Amniotic stem cell (primary cell): Measurements from ENCODE around the gene FBXL13.
A peak's percentile ranks its signal among the peaks of the same experiment; 100 is the strongest.
"Not testable (repeated sequence)": the region's sequence is repeated elsewhere in the genome, so short reads cannot be mapped to it uniquely, and the experiment has no call there.

ENCODE experiments used
- DNase-seq: peaks from one replicate; lab custom pipeline; 2025; lab: John Stamatoyannopoulos, UW

Gene FBXL13

DNA sequence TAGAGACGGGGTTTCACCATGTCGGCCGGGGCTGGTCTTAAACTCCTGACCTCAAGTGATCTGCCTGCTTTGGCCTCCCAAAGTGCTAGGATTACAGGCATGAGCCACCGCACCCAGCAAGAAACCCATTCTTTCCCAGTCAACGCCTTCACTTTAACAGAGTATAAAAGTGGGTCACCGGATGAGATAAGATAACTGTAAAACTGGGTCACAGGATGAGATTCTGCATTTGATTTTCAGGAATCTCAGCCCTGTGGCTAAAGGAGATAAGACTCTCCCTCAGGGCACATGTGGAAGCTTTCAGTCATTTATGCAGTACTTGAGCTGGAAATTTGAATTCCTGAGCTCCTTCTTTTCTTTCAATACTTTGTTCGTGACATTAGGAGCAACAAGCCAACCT, 91.0 kb downstream of the FBXL13 start:
- DNase-seq = no peak

GRCh38 chr7:102982235-102982634, 92.4 kb downstream of the FBXL13 start:
- no peak for DNase-seq

- DNase-seq = no peak
Observed at GRCh38 chr7:102981451-102981850, 93.1 kb downstream of the FBXL13 start.

GRCh38 chr7:102979670-102980069, 94.9 kb downstream of the FBXL13 start:
- DNase-seq = no peak

GRCh38 chr7:102978284-102978683, 96.3 kb downstream of the FBXL13 start:
- DNase-seq = peak; percentile 18

- DNase-seq = not testable (repeated sequence)
Observed at GRCh38 chr7:102977586-102977985, 97.0 kb downstream of the FBXL13 start.

DNA sequence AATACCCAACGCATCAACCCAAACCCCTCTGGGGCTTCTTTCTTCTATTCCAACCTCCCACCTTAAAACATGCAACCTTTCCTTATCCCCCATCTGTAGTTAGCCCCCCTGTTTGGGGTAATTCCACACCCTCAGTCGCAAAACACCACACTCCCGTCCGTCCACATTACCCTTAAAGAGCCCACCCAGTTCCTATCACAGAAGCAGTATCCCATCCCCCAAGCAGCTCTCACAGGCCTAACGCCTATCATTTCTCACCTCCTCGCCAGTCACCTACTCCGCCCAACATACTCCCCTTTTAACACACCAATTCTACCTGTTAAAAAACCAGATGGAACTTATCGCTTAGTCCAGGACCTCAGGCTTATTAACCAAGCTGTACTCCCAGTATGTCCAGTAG, 98.1 kb downstream of the FBXL13 start:
- no peak for DNase-seq

- no peak for DNase-seq
Observed at GRCh38 chr7:102975854-102976253, 98.7 kb downstream of the FBXL13 start.

DNA sequence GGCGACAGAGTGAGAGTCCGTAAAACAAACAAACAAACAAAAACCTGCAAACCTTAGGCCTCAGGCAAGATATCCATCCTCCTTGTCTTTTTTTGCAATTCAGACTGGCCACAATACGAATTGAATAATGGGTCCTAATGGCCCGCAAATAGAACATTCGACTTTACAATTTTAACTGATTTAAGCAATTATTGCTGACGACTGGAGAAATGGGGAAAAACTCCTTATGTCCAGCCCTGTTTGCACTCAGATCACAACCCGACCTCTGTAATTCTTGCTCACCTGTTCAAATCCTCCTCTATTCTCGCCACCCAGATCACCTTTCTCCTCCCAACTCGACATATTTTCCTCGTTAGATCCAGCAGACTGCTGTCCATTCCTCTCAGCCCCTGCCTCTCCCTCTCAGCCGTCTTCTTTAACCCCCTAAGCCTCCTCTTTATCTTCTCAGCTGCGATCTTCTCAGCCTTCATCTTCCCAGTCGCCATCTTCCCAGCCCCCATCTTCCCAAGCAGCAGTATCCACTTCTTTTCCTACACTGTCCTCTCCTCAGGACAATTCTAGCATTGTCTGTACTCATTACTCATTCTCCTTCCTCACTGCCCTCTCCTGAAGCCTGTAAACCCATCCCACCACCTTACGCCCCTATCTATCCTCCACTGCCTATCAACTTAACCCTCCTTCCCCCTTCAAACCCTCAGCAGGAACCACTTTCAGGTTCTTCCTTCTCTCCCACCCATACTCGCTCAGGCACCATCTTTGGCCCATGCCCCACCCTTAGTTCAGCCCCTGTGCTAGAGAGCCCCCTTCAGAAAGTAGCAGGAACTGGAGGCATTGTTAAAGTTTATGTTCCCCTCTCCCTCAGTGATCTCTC, 100.0 kb downstream of the FBXL13 start:
- DNase-seq = no peak

DNA sequence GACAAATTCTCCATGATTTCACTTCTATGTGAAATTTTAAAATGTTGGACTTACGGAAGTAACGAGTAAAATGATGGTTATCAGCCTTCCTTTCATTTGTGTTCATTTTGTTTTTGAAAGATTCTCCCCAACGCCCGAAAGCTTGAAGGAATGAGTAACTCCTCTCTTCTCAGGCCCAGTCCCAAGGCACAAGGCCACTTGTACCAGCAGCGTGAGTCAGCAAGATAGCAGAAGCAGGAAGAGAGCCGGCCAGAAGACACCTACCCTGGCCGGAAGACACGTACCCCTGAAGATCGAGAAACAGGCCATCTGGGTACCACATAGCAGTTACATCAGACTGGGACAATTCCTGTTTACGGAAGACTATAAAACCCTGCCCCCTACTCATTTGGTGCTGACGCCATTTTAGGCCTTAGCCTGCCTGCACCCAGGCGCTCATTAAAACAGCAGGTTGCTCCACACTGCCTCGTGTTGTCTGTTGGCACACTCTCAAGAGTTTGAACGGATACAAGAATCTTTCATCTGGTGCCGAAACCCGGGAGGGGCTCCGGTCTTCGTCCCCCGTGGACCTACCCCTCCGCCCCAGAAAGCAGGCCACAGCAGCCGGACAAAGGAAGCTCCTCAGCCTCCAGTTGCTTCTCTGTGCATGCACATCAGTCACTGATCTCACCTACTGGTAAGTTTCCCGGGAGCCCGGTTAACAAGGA, 101.3 kb downstream of the FBXL13 start:
- DNase-seq = no peak

DNA sequence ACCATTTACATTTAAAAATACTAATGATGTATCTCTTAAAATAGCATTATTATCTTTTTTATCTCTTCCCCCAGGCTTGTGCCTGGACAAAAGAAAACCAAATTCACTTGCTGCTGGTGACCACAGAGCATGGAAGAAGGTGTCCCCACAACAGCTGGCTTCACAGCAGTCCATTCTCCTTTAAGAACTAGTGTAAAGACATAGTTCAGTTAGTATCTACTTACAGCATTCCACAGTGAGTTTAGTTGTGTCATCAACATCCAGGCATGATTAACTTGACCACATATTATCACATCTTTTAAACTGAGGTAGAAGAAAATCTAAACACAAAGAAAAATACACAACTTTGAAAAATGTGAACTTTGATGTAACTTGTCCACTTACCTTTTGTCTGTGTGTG, 106.8 kb downstream of the FBXL13 start:
- DNase-seq = no peak

- no peak for DNase-seq
Observed at GRCh38 chr7:102966465-102966864, 108.1 kb downstream of the FBXL13 start.

GRCh38 chr7:102961993-102962392, 112.6 kb downstream of the FBXL13 start:
- not testable (repeated sequence) for DNase-seq

- not testable (repeated sequence) for DNase-seq
Observed at GRCh38 chr7:102958004-102958403, 116.6 kb downstream of the FBXL13 start.

DNA sequence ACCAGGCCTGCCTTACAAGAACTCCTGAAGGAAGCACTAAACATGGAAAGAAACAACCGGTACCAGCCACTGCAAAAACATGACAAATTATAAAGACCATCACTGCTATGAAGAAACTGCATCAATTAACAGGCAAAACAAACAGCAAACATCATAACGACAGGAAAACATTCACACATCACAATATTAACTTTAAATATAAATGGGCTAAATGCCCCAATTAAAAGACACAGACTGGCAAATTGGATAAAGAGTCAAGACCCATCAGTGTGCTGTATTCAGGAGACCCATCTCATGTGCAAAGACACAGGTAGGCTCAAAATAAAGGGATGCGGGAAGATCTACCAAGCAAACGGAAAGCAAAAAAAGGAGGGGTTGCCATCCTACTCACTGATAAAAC, 120.2 kb downstream of the FBXL13 start:
- DNase-seq = not testable (repeated sequence)

GRCh38 chr7:102953406-102953805, 121.2 kb downstream of the FBXL13 start:
- DNase-seq = no peak

- no peak for DNase-seq
Observed at GRCh38 chr7:102951839-102952238, 122.8 kb downstream of the FBXL13 start.

DNA sequence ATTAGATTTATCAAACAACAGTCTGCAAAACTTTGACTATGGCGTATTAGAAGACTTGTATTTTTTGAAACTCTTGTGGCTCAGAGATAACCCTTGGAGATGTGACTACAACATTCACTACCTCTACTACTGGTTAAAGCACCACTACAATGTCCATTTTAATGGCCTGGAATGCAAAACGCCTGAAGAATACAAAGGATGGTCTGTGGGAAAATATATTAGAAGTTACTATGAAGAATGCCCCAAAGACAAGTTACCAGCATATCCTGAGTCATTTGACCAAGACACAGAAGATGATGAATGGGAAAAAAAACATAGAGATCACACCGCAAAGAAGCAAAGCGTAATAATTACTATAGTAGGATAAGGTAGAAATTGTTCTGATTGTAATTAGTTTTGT, 130.4 kb downstream of the FBXL13 start:
- DNase-seq = no peak

DNA sequence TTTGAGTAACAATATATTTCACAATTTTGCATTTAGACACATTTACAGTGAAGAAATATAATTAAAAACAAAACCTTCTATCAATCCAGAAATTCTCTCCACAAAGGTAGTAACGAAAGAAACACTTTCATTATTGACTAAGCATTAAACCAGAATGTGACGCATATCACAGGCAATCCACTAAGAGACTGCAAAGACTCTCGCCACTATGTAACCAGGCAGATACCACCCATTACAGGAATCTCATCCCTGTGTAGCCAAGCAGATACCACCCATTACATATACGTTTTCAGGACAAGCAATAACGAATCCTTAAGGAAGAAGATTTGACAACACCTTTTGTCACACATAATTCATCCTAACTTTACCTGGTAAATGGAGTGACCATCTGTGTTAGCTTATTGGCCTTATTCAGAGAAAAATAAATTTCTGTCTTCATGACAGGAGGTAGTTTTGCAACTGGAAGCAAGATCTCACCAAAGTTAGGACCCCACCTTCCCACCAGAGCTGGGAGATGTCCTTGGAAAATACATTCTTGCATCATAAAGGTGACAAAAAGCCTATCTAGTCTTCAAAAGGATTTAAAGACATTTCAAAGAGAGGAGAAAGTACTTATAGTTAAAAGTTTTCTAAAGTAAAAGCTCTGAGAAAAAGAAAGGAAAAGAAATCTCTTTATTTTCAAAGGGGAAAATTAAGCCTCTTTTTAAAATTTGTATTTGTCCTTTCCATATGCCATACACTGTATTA, 131.0 kb downstream of the FBXL13 start:
- no peak for DNase-seq

DNA sequence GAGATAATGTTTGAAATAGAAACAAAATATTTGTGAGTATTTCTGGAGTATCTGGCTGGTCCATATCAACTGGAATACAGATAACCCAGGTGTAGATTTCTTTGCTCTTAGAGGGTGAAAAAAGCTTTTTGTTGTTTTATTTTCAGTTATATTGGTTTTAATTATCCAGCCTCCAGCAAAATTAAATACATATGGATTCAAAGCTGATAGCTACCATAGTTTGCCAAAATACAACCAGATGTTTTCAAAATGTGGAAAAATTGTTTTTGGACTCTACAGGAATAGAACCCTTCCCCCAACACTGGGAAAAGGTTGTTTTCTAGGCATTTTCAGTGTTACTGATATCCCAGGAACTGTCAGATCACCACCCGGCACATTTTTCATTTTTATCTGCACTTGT, 131.7 kb downstream of the FBXL13 start:
- DNase-seq = no peak

GRCh38 chr7:102942181-102942866, 132.3 kb downstream of the FBXL13 start:
- DNase-seq = no peak

- no peak for DNase-seq
Observed at GRCh38 chr7:102938679-102939078, 135.9 kb downstream of the FBXL13 start.
